HG03469 (cell line): ENCODE measurements around the gene MX1.

Experiments
- ATAC-seq: cut with Tn5 transposase; IDR thresholded peaks from one replicate; pipeline ENCODE4 v1.9.1; 2021; ENCODE audit warnings: mild to moderate bottlenecking, moderate library complexity, moderate number of reproducible peaks; ENCODE audit not compliant: unreplicated experiment

Gene MX1

GRCh38 chr21:41429925-41430491 lies 4.0 kb downstream of the MX1 start:
- no peak for ATAC-seq

DNA sequence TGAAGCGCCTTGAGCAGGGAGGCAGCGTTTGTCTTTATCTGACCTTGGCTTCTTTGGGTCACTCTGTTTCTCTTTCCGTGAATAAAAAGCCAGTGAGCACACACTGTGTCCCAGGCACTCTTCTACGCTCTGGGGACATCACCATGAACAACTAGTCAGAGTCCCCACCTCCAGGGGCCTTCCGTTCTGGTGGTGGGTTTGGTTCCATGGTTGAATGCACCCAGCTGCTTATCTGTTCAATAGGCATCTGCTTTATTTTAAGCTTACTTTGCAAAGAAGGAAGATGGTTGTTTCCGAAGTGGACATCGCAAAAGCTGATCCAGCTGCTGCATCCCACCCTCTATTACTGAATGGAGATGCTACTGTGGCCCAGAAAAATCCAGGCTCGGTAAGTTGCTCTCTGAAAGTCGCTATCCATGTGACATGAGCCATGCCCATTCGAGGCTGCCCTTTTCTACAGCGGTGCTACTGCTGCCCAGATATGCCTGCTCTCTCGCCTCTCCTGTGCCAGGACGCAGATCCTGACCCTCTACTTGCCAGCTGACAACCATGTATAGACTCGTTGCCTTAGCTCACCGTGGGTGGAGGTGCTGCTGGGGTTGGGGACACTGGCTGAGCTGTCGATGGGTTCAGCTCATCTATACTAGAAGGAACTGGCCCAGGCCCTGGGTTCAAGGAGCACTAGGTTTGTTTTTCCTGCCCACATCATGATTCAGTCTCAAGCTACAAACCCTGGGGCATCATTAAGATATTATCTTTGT lies 5.9 kb downstream of the MX1 start:
- peak; percentile 67 for ATAC-seq

DNA sequence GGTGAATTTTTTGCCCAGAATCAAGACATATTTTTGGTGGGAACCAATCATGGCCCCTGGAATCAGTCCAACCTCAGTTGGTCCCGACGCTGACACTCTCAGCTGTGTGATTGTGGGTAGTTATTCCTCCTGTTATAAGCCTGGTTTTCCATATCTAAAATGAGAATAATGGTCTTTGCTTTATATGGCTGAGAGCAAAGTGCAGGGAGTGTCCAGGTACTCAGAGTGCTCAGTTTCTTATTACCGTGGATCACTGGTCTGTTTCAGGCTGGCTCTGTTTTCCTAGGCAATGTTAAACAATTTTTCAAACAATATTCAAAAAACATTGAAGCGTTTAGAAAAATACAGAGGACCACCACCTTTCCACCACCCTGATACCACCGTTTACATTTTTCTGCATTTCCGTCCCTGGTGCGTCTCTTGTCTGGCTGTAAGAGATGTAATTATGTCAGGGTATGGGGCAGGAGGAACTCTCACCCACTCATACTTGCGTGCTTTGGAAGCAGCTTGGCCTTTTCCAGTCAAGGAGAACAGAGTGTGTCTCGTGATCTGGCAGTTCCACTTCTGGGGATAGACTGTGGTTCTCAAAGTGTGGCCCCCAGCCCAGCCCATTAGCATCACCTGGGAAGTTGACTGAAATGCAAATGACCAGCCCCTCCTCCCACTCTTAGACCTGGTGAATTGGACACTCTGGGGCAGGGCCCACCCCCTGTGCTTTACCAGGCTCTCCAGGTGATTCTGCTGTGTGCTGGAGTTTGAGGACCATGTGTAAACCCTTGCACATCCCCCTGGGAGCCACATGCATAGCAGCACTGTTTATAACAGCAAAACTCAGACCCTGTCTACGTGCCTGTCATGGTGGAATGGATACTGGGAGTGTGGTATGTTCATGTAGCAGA lies 6.8 kb downstream of the MX1 start:
- ATAC-seq: no peak

DNA sequence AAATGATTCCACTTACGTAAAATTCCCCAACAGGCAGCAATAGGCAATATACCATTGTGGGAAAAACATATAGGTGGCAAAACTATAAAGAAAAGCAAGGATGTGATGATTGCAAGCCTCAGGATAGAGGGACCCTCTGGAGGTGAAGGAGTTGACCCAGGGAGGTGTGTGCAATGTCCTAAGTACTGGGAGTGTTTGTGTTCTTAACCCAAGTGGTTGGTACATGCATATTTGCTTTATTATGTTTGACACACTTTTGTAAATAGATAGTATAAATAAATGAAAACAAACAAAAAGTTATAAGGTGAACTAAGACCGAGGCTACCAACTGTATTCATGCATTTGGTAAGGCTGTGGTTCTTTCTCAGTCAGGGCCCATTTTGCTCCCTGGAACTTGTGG lies 7.5 kb downstream of the MX1 start:
- no peak for ATAC-seq

GRCh38 chr21:41435706-41436105 lies 9.7 kb downstream of the MX1 start:
- ATAC-seq: no peak

DNA sequence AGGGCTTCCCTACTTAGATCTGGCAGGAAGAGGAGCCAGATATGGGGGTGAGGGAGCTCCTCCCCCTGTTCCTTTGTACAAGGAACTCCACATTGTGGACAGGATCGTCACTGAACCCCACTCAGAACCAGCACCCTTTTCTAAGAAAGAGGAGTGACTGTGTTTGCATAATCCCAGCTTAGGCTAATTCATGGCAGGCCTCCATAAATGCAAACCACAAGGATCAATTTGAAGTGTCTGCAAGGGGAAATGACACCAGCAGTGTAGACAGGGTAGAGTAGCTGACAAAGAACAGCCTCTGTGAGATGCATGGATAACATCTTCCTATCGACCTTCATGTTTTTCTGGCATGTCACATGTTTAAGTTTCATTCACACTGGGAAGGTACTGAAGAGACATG lies 11.7 kb downstream of the MX1 start:
- no peak for ATAC-seq

DNA sequence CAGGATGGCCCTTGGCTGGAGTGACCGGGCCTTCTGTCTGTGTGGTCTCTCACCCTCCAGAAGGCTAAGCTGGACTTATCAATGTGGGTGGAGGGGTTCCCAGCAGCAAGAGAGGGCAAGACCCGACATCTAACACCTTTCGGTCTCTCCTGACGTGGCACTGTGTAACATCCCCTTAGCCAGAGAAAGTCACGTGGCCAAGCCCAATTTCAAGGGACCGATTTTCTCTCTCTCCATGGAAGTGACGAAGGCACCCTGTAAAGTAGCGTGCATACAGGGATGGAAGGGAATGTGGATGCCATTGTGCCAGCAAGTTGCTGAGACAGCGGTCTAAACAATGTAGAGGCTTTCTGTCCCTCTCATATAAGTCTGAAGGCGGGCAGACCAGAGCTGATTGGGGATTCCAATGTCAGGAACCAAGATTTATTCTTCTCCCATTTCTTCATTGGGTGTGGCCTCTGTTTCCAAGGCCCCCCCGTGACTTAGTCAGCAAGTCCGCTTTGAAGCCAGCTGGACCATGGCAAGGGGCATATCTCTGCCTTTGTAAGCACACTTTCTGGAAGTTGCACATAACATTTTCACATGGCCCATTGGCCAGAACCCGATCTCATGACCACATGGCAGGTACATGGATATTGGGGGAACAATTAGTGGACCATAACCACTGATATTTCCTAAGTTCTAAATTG lies 12.5 kb downstream of the MX1 start:
- no peak for ATAC-seq

- no peak for ATAC-seq
Measured at GRCh38 chr21:41439248-41439647, 13.2 kb downstream of the MX1 start.

GRCh38 chr21:41441546-41441945 lies 15.5 kb downstream of the MX1 start:
- no peak for ATAC-seq

DNA sequence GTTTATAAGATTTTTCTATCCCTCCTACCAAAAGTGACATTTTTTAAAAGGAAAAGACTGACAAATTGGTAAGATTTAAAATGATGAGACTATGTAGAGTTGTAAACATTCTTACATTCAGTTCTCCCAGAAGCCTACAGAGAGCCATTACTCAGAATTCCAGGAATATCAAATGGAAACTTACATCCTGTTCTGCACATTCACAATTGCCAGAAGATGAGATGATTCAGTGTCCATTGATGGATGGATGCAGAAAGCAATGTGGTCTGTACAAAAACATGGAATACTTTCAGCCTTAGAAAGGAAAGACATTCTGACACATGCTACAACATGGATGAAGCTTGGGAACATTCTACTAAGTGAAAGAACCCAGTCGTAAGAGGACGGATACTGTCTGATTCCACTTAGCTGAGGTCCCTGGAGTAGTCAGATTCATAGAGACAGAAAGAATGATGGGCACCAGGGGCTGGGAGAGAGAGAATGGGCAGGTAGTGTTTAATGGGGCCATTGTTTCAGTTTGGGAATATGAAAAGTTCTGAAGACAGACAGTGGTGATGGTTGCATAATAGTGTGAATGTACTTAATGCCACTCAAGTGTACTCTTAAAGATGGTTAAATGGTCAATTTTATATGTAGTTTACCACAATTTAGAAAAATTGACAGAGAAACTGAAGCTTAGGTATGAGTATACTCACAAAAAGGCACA lies 16.6 kb downstream of the MX1 start:
- no peak for ATAC-seq

DNA sequence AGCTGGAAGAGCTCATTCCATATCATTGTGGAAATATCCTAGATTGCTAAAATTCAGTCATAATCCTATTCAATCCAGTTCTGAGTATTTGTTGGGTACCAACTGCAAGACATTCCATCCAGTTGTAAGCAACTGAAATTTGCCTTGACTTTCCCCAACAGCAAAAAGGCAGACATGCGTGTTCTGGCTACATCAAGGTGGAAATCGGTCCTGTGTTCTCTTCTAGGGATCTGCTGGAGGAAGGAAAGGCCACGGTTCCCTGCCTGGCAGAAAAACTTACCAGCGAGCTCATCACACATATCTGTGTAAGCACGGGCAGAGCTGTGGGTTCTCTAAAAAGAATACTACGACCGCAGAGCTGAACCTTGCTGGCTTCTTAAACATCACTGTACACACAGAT lies 17.5 kb downstream of the MX1 start:
- ATAC-seq: no peak

- no peak for ATAC-seq
Measured at GRCh38 chr21:41444703-41445464, 18.8 kb downstream of the MX1 start.

DNA sequence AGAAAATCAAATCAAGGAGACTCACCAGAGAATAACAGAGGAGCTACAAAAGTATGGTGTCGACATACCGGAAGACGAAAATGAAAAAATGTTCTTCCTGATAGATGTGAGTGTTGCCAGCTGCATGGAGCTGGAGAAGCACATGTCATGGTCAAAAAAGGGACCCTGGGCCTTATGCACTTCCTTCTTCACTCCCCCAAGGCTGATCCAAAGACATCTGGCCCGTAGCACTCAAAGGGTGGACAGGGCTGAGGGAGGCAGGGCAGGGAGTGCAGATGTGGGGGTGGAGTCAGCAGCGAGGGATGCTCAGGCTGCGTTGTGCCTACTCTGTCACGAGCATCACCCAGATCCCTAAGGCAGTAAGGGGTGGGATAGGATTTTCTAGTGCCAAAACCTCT lies 19.4 kb downstream of the MX1 start:
- ATAC-seq: no peak

- no peak for ATAC-seq
Measured at GRCh38 chr21:41446586-41446985, 20.5 kb downstream of the MX1 start.

GRCh38 chr21:41447356-41447755 lies 21.3 kb downstream of the MX1 start:
- no peak for ATAC-seq

- ATAC-seq: no peak
Measured at GRCh38 chr21:41449613-41450012, 23.6 kb downstream of the MX1 start.

- ATAC-seq: no peak
Measured at GRCh38 chr21:41451753-41452676, 26.0 kb downstream of the MX1 start.

GRCh38 chr21:41453198-41453597 lies 27.2 kb downstream of the MX1 start:
- no peak for ATAC-seq

- no peak for ATAC-seq
Measured at GRCh38 chr21:41453761-41454160, 27.7 kb downstream of the MX1 start.
